ENCODE data around the gene SOAT2. TPM values are rescaled to one million over a fixed set of nuclear protein-coding genes. Genes with fewer than 3 reads are reported as not detected.
A peak's percentile ranks its signal among the peaks of the same experiment; 100 is the strongest.

The SOAT2 gene
- total RNA-seq, 1 donor from 2014 or later = not detected

DNA sequence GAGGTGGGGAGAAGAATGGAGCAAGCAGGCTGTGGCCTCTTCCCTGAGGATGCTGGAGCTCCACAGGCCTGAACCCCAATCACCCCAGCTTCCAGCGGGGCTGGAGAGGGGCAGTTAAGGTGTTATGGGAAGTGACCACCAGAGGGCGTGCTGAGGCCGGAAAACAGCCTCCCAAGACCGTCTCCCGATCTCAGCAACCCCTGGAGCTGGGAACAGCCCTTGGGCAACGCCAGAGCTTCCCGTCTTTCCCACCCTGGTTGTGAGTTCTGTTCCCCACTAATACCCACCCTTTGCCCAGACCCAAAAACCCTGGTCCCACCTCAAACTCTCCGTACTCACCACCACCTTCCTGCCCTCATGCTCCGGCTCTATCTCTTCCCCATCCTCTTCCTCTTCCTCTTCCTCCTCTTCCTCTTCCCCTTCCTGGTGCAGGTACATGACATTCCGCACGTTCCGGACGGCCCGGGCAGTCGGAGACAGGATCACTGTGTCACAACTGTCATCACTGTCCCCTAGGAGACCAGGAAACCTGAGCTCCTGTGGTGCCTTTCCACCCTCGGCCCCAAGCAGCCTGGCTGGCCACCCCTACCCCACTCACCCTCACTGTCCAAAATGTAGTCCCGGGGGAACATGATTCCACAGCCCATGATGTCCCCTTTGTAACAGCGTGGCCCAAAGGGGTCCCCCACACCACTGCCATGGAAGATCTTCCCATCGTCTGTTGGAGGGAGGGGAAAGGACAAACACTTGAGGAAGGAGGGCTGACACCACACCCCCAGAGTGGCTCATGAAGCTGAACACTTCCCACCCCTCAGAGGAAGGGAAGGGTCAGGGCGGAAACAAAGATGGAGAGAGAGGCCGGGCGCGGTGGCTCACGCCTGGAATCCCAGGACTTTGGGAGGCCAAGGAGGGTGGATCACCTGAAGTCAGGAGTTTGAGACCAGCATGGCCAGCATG lies 37.0 kb upstream of the SOAT2 start:
- Mint-ChIP-seq H3K9me3 (ENCODE audit: unreplicated experiment) (no peaks in the 10 kb centered on the region), H3K27me3 (ENCODE audit: unreplicated experiment) (peaks cover 23% of the 10 kb centered on the region), H3K27ac (ENCODE audit: unreplicated experiment) (peak overlapping the region; percentile 74), H3K36me3 (ENCODE audit: low read depth, unreplicated experiment) (peaks cover 22% of the 10 kb centered on the region), H3K4me3 (ENCODE audit: unreplicated experiment) (no peak overlapping the region), H3K4me1 (ENCODE audit: unreplicated experiment) (peaks cover 39% of the 10 kb centered on the region)
- TF ChIP-seq CTCF (IDR thresholded peaks at IDR 0.05; ENCODE audit: unreplicated experiment) = peak; percentile 92
- peak; percentile 76 for DNase-seq (ENCODE audit: low spot score)

GRCh38 chr12:53067074-53067992 lies 36.0 kb upstream of the SOAT2 start:
- peaks cover 47% of the 10 kb centered on the region for H3K4me1 Mint-ChIP-seq (ENCODE audit: unreplicated experiment)
- no peak for DNase-seq (ENCODE audit: low spot score)

GRCh38 chr12:53067993-53068770 lies 35.1 kb upstream of the SOAT2 start:
- DNase-seq (ENCODE audit: low spot score) = no peak
- Mint-ChIP-seq H3K9me3 (ENCODE audit: unreplicated experiment) (no peaks in the 10 kb centered on the region), H3K4me1 (ENCODE audit: unreplicated experiment) (peaks cover 54% of the 10 kb centered on the region), H3K4me3 (ENCODE audit: unreplicated experiment) (peak overlapping the region; percentile 65), H3K36me3 (ENCODE audit: low read depth, unreplicated experiment) (peaks cover 36% of the 10 kb centered on the region), H3K27ac (ENCODE audit: unreplicated experiment) (peak overlapping the region; percentile 54), H3K27me3 (ENCODE audit: unreplicated experiment) (peaks cover 23% of the 10 kb centered on the region)
- TF ChIP-seq CTCF (IDR thresholded peaks at IDR 0.05; ENCODE audit: unreplicated experiment) = no peak

More at GRCh38 chr12:53067074-53067992, 36.0 kb upstream of the SOAT2 start:
- Mint-ChIP-seq H3K36me3 (ENCODE audit: low read depth, unreplicated experiment) (peaks cover 28% of the 10 kb centered on the region), H3K4me3 (ENCODE audit: unreplicated experiment) (no peak overlapping the region), H3K27me3 (ENCODE audit: unreplicated experiment) (peaks cover 25% of the 10 kb centered on the region), H3K27ac (ENCODE audit: unreplicated experiment) (peak overlapping the region; percentile 74), H3K9me3 (ENCODE audit: unreplicated experiment) (no peaks in the 10 kb centered on the region)
- no peak for TF ChIP-seq CTCF (IDR thresholded peaks at IDR 0.05; ENCODE audit: unreplicated experiment)

DNA sequence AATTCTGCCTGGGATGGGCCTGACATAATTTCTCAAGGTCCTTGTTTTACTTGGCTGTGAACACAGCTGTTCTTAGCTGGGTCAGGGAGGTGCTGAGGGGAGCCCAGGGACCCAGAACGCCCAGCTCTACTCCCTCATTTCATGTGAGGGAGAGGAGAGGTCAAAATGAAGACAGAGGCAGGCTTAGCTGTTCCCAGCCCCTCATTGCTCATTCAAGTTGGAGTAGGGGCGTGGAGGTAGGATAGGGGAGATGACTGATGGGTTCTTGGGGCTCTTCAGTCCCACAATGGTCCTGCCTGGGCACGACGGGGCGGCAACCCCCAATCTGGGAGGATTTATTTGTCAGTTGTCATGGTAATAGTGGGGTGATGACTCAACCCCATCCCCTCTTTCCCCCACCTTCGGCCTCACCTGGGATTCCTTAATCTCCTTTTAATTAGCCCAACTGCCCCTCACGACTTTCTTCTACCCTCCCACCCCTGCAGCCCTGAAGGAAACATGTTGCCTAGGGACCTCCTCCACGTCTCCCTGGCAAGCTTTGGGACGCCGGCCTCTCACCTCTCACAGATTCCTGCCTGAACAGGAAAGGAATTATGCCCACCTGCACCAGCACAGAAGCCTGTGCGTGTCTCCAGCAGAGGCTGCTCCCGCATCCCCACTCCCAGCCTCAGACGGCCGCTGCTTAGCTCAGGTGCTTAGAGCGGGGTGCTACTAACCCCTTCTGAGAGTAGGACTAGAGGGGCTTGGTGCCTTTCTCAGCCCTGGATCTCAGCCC lies 34.3 kb upstream of the SOAT2 start:
- TF ChIP-seq CTCF (IDR thresholded peaks at IDR 0.05; ENCODE audit: unreplicated experiment) = no peak
- peaks cover 37% of the 10 kb centered on the region for H3K36me3 Mint-ChIP-seq (ENCODE audit: low read depth, unreplicated experiment)
- no peak for DNase-seq (ENCODE audit: low spot score)
- H3K9me3 Mint-ChIP-seq (ENCODE audit: unreplicated experiment) = no peaks in the 10 kb centered on the region
- H3K4me1 Mint-ChIP-seq (ENCODE audit: unreplicated experiment) = peaks cover 52% of the 10 kb centered on the region
- peak overlapping the region; percentile 54 for H3K27ac Mint-ChIP-seq (ENCODE audit: unreplicated experiment)
- peaks cover 22% of the 10 kb centered on the region for H3K27me3 Mint-ChIP-seq (ENCODE audit: unreplicated experiment)
- H3K4me3 Mint-ChIP-seq (ENCODE audit: unreplicated experiment) = no peak overlapping the region

Data from endothelial cell (in vitro differentiated cells).